ENCODE data around the gene GRID2. TPM values are rescaled to one million over a fixed set of nuclear protein-coding genes. Genes with fewer than 3 reads are reported as not detected.

GRID2 gene
- total RNA-seq, 1 donor: not detected

DNA sequence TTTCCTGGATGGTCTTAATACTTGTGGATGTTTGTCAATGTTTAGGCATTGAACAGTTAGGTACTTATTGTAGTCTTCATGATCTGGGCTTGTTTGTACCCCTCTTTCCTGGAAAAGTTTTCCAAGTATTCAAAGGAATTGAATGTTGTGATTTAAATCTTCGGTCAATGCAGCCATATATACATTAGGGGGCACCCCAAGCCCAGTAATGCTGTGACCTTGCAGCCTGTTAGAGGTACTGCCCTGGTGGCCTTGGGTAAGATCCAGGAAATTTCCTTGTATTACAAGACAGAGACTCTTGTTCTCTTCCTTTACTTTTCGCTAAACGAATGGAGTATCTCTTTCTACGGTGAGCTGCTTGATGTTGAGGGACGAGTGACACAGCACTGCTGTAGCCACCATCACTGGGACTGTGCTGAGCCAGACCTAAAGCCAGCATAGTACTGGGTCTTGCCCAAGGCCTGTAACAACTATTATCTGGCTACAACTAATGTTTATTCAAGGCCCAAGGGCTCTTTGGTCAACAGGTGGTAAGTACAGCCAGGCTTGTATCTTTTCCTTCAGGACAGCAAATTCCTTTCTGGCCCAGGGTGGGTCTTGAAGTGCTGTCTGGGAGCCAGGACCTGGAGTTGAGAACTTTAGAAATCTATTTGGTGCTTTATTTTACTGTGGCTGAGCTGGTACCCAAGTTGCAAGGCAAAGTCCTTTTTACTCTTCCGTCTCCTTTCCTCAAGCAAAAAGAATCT is 1406.5 kb downstream of the GRID2 start:
- no peak overlapping the region for H2AFZ ChIP-seq (ENCODE audit: low read length)
- no peaks in the 10 kb centered on the region for H3K27me3 ChIP-seq (ENCODE audit: insufficient read depth, low read length)
- TF ChIP-seq, protein P1, sequence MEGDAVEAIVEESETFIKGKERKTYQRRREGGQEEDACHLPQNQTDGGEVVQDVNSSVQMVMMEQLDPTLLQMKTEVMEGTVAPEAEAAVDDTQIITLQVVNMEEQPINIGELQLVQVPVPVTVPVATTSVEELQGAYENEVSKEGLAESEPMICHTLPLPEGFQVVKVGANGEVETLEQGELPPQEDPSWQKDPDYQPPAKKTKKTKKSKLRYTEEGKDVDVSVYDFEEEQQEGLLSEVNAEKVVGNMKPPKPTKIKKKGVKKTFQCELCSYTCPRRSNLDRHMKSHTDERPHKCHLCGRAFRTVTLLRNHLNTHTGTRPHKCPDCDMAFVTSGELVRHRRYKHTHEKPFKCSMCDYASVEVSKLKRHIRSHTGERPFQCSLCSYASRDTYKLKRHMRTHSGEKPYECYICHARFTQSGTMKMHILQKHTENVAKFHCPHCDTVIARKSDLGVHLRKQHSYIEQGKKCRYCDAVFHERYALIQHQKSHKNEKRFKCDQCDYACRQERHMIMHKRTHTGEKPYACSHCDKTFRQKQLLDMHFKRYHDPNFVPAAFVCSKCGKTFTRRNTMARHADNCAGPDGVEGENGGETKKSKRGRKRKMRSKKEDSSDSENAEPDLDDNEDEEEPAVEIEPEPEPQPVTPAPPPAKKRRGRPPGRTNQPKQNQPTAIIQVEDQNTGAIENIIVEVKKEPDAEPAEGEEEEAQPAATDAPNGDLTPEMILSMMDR (IDR thresholded peaks at IDR 0.05; ENCODE audit: extremely low read depth, low read depth, low read length): no peak
- H3K36me3 ChIP-seq (ENCODE audit: insufficient read depth, low read length): no peaks in the 10 kb centered on the region
- no peaks in the 10 kb centered on the region for H3K79me2 ChIP-seq (ENCODE audit: insufficient read depth, low read length)
- no peak overlapping the region for H3K4me3 ChIP-seq (ENCODE audit: insufficient read depth, low read length)
- H3K4me2 ChIP-seq (ENCODE audit: insufficient read depth, low read length): no peak overlapping the region
- H4K20me1 ChIP-seq (ENCODE audit: insufficient read depth, low read length): no peaks in the 10 kb centered on the region
- no peaks in the 10 kb centered on the region for H3K9me3 ChIP-seq (ENCODE audit: low read depth, low read length)
- no peaks in the 10 kb centered on the region for H3K4me1 ChIP-seq (ENCODE audit: insufficient read depth, low read length)
- H3K27ac ChIP-seq (ENCODE audit: low read depth, low read length): no peak overlapping the region
- no peak for DNase-seq (ENCODE audit: insufficient read length, low spot score, missing footprints)

DNA sequence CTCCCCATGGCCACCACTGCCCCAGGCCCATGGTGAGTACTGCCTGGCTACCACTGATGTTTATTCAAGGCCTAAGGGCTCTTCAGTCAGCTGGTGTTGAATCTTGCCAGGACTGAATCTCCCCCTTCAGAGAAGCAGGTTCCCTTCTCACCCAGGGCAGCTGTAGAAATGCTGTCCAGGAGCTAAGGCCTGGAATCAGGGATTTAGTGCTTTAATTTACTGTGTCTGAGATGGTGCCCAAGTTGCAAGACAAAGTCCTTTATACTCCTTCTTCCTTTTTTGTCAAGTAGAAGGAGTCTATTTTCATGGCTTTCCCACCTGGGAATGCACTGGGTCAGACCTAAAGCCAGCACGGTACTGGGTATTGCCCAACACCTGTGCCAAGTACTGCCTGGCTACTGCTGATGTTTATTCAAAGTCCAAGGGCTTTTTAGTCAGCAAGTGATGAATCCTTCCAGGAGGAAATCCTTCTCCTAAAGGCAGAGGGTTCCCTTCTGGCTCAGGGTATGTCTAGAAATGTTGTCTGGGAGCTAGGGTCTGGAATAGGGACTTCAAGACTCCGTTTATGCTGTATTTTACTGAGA is 1407.2 kb downstream of the GRID2 start:
- no peaks in the 10 kb centered on the region for H4K20me1 ChIP-seq (ENCODE audit: insufficient read depth, low read length)
- H2AFZ ChIP-seq (ENCODE audit: low read length): no peak overlapping the region
- no peaks in the 10 kb centered on the region for H3K9me3 ChIP-seq (ENCODE audit: low read depth, low read length)
- no peak overlapping the region for H3K4me3 ChIP-seq (ENCODE audit: insufficient read depth, low read length)
- no peaks in the 10 kb centered on the region for H3K36me3 ChIP-seq (ENCODE audit: insufficient read depth, low read length)
- no peaks in the 10 kb centered on the region for H3K79me2 ChIP-seq (ENCODE audit: insufficient read depth, low read length)
- no peaks in the 10 kb centered on the region for H3K4me1 ChIP-seq (ENCODE audit: insufficient read depth, low read length)
- H3K27ac ChIP-seq (ENCODE audit: low read depth, low read length): no peak overlapping the region
- no peak overlapping the region for H3K4me2 ChIP-seq (ENCODE audit: insufficient read depth, low read length)
- TF ChIP-seq, protein P1 (IDR thresholded peaks at IDR 0.05; ENCODE audit: extremely low read depth, low read depth, low read length): no peak
- H3K27me3 ChIP-seq (ENCODE audit: insufficient read depth, low read length): no peaks in the 10 kb centered on the region
- no peak for DNase-seq (ENCODE audit: insufficient read length, low spot score, missing footprints)

DNA sequence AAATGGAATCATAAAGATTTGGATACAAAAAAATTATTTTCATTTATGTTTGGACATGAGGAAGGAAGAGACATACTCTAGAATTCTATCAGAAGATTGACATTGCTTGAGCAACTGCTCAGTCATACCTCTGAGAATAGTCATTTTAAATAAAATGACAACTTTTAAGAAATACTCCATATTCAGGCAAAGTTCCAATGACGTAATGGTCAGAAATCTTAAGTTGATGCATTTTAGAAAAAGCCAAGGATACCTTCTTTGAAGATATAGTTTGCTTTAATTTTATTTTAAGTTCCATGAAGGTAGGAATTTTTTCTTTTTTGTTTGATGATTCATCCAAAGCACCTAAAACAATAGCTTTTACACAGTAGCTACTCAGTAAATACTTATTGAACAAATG is 1414.5 kb downstream of the GRID2 start:
- Histone ChIP-seq H3K4me3 (ENCODE audit: insufficient read depth, low read length) (no peak overlapping the region), H3K4me2 (ENCODE audit: insufficient read depth, low read length) (no peak overlapping the region), H3K4me1 (ENCODE audit: insufficient read depth, low read length) (no peaks in the 10 kb centered on the region), H4K20me1 (ENCODE audit: insufficient read depth, low read length) (no peaks in the 10 kb centered on the region), H3K27ac (ENCODE audit: low read depth, low read length) (no peak overlapping the region), H3K36me3 (ENCODE audit: insufficient read depth, low read length) (no peaks in the 10 kb centered on the region), H2AFZ (ENCODE audit: low read length) (no peak overlapping the region), H3K79me2 (ENCODE audit: insufficient read depth, low read length) (no peaks in the 10 kb centered on the region), H3K27me3 (ENCODE audit: insufficient read depth, low read length) (no peaks in the 10 kb centered on the region), H3K9me3 (ENCODE audit: low read depth, low read length) (peaks cover 2% of the 10 kb centered on the region)
- no peak for DNase-seq (ENCODE audit: insufficient read length, low spot score, missing footprints)
- TF ChIP-seq, protein P1 (IDR thresholded peaks at IDR 0.05; ENCODE audit: extremely low read depth, low read depth, low read length): no peak

DNA sequence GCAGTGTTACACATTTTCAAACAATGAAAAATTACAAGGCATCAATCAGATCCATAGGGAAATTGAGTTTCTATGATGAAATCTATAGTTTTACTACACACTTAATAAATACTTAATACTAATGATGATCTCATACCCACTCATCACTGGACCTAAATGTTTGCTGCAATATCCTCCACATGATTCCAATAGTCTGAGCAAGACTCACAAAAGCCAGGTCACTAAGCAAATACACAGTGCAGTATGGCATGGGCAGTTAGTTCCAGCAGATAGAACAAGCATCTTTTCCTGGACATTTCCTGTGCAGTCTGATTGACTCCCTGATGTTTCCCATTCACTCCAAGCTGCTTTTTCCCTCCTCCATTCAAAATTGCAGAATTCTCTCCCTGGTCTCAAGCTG is 1415.8 kb downstream of the GRID2 start:
- no peaks in the 10 kb centered on the region for H3K4me1 ChIP-seq (ENCODE audit: insufficient read depth, low read length)
- TF ChIP-seq, protein P1 (IDR thresholded peaks at IDR 0.05; ENCODE audit: extremely low read depth, low read depth, low read length): no peak
- no peak for DNase-seq (ENCODE audit: insufficient read length, low spot score, missing footprints)
- no peaks in the 10 kb centered on the region for H3K79me2 ChIP-seq (ENCODE audit: insufficient read depth, low read length)
- no peaks in the 10 kb centered on the region for H3K36me3 ChIP-seq (ENCODE audit: insufficient read depth, low read length)
- no peak overlapping the region for H3K27ac ChIP-seq (ENCODE audit: low read depth, low read length)
- no peak overlapping the region for H3K4me3 ChIP-seq (ENCODE audit: insufficient read depth, low read length)
- H4K20me1 ChIP-seq (ENCODE audit: insufficient read depth, low read length): no peaks in the 10 kb centered on the region
- H3K9me3 ChIP-seq (ENCODE audit: low read depth, low read length): peaks cover 2% of the 10 kb centered on the region
- H3K4me2 ChIP-seq (ENCODE audit: insufficient read depth, low read length): no peak overlapping the region
- no peak overlapping the region for H2AFZ ChIP-seq (ENCODE audit: low read length)
- H3K27me3 ChIP-seq (ENCODE audit: insufficient read depth, low read length): no peaks in the 10 kb centered on the region
